ENCODE results near the gene TRIM59.
"Not testable (repeated sequence)": the region's sequence is repeated elsewhere in the genome, so short reads cannot be mapped to it uniquely, and the experiment has no call there.

TRIM59 gene

DNA sequence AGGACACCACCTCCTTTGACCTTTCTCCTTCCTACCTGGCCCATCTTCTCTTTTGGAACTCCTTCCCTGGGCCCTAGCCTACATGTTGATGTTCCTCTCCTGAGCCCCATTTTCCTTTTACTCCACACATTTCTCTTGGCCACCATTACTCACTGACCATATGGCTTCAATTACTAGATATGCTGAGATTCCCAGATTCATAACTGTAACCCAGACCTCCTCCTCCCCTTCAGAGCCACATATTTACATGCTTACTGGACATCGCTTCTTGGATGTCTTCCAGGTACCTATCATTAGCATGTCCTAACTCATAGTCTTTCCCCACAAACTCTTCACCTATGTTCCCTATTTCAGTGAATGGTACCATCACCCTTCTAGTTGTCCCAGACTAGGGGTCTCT is 24.4 kb upstream of the TRIM59 start:
- Histone ChIP-seq H3K4me3 (ENCODE audit: low read length) (no peak overlapping the region), H3K36me3 (ENCODE audit: insufficient read depth, low read length) (no peaks in the 10 kb centered on the region), H3K9me3 (ENCODE audit: low read length) (peaks cover 7% of the 10 kb centered on the region), H2AFZ (ENCODE audit: low read depth, low read length) (no peak overlapping the region), H3K27me3 (ENCODE audit: insufficient read depth, low read length) (no peaks in the 10 kb centered on the region), H3K4me1 (ENCODE audit: insufficient read depth, low read length) (no peaks in the 10 kb centered on the region)

DNA sequence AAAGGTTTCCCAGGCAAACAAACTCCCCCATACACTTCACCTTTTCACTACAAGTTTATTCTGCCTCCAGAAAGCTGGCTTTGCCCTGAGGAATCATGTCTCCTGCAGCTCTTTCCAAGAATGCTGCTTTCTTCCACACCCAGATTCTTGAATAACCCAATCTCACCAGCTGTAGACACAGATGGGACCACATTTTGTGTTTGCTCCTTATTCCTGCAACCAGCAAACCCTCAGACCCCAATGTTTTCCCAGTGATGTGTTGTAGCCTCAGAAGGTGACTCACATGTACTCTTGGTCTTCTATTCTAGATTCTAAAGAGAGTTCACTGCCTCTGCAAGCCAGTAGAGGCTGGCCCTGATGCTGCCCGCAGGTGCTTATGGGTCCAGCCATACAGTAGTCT is 23.6 kb upstream of the TRIM59 start:
- no peaks in the 10 kb centered on the region for H3K27me3 ChIP-seq (ENCODE audit: insufficient read depth, low read length)
- no peaks in the 10 kb centered on the region for H3K4me1 ChIP-seq (ENCODE audit: insufficient read depth, low read length)
- H3K4me3 ChIP-seq (ENCODE audit: low read length) = no peak overlapping the region
- no peaks in the 10 kb centered on the region for H3K36me3 ChIP-seq (ENCODE audit: insufficient read depth, low read length)
- no peak overlapping the region for H2AFZ ChIP-seq (ENCODE audit: low read depth, low read length)
- peaks cover 7% of the 10 kb centered on the region for H3K9me3 ChIP-seq (ENCODE audit: low read length)

DNA sequence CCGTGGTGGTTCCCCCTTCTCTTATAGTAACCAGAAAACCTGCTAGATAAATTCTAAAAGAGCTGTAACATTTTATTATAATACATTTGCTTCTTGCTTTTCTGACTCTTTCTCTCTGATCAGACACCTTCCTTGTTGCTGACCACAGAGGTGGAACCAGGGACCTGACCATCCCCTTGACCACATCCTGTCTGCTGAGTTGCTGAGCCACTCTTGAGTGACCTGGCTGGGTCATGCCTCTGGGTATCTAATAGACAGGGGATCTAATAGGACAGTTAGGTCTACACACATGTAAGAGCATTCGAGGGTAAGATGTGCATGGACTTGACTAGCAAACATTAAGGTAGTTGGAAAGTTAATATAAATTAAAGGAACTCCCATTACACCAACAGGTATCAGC is 22.8 kb upstream of the TRIM59 start:
- Histone ChIP-seq H3K9me3 (ENCODE audit: low read length) (peaks cover 7% of the 10 kb centered on the region), H2AFZ (ENCODE audit: low read depth, low read length) (no peak overlapping the region), H3K4me1 (ENCODE audit: insufficient read depth, low read length) (no peaks in the 10 kb centered on the region), H3K36me3 (ENCODE audit: insufficient read depth, low read length) (no peaks in the 10 kb centered on the region), H3K27me3 (ENCODE audit: insufficient read depth, low read length) (no peaks in the 10 kb centered on the region), H3K4me3 (ENCODE audit: low read length) (no peak overlapping the region)

- Histone ChIP-seq H3K27me3 (ENCODE audit: insufficient read depth, low read length) (no peaks in the 10 kb centered on the region), H3K4me3 (ENCODE audit: low read length) (no peak overlapping the region), H3K4me1 (ENCODE audit: insufficient read depth, low read length) (no peaks in the 10 kb centered on the region), H3K9me3 (ENCODE audit: low read length) (peaks cover 7% of the 10 kb centered on the region), H3K36me3 (ENCODE audit: insufficient read depth, low read length) (no peaks in the 10 kb centered on the region), H2AFZ (ENCODE audit: low read depth, low read length) (no peak overlapping the region)
These were observed 22.3 kb upstream of the TRIM59 start for GRCh38 chr3:160471892-160472291.

DNA sequence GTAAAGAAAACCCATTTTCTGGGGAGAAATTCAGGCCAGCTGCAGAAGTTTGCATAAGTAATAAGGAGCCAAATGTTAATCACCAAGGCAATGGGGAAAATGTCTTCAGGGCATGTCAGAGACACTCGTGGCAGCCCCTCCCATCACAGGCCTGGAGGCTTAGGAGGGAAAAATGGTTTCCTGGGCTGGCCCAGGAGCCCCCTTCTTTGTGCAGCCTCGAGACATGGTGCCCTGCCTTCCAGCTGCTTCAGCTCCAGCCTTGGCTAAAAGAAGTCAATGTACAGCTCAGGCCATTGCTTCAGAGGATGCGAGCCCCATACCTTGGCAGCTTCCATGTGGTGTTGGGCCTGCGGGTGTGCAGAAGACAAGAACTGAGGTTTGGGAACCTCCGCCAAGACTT is 20.6 kb upstream of the TRIM59 start:
- H3K27me3 ChIP-seq (ENCODE audit: insufficient read depth, low read length) = no peaks in the 10 kb centered on the region
- H3K4me1 ChIP-seq (ENCODE audit: insufficient read depth, low read length) = no peaks in the 10 kb centered on the region
- H3K9me3 ChIP-seq (ENCODE audit: low read length) = peaks cover 7% of the 10 kb centered on the region
- H2AFZ ChIP-seq (ENCODE audit: low read depth, low read length) = no peak overlapping the region
- H3K4me3 ChIP-seq (ENCODE audit: low read length) = no peak overlapping the region
- no peaks in the 10 kb centered on the region for H3K36me3 ChIP-seq (ENCODE audit: insufficient read depth, low read length)

DNA sequence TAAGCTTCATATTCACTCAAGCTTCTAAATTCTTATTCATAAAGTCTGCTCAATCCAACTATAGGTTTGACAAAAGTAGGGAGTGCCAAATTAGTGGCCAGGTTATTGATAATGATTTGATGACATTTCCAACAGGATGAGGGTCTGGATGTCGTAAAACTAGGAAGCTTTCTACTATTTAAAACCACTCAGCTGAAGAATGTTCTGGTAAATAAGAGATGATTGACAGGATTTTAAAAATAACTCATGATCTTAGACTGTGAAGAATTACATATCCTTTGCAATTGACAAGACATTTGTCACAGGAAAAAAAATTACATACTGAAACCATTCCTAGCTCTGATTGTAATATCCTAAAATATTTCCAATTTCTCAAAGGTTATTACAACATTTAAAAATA is 15.4 kb upstream of the TRIM59 start:
- H3K36me3 ChIP-seq (ENCODE audit: insufficient read depth, low read length) = no peaks in the 10 kb centered on the region
- H3K4me3 ChIP-seq (ENCODE audit: low read length) = no peak overlapping the region
- peaks cover 4% of the 10 kb centered on the region for H3K27me3 ChIP-seq (ENCODE audit: insufficient read depth, low read length)
- no peak overlapping the region for H2AFZ ChIP-seq (ENCODE audit: low read depth, low read length)
- H3K9me3 ChIP-seq (ENCODE audit: low read length) = peaks cover 5% of the 10 kb centered on the region
- H3K4me1 ChIP-seq (ENCODE audit: insufficient read depth, low read length) = no peaks in the 10 kb centered on the region

GRCh38 chr3:160464321-160464720 is 14.7 kb upstream of the TRIM59 start:
- Histone ChIP-seq H2AFZ (ENCODE audit: low read depth, low read length) (no peak overlapping the region), H3K36me3 (ENCODE audit: insufficient read depth, low read length) (no peaks in the 10 kb centered on the region), H3K27me3 (ENCODE audit: insufficient read depth, low read length) (peaks cover 4% of the 10 kb centered on the region), H3K4me3 (ENCODE audit: low read length) (no peak overlapping the region), H3K9me3 (ENCODE audit: low read length) (peaks cover 9% of the 10 kb centered on the region), H3K4me1 (ENCODE audit: insufficient read depth, low read length) (no peaks in the 10 kb centered on the region)

DNA sequence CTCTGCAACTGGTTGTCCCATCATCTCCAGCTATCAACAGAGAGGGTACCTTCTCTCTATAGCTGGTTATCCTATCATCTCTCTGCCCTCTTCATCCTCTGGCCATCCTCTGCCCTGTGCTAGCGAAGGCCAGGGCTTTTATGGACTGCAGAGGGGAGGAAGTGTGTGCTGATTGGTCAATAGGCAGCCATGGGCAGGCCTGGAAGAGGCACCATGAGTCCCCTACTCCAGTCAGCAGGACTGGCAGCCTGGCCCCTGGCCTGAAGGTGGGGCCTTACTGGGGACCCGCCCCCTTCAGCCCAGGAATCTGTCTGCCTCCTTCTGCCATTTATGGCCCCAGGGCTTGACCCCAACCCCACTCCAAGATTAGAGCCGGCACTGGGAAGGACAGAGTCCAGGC is 10.4 kb upstream of the TRIM59 start:
- no peaks in the 10 kb centered on the region for H3K4me1 ChIP-seq (ENCODE audit: insufficient read depth, low read length)
- no peak overlapping the region for H2AFZ ChIP-seq (ENCODE audit: low read depth, low read length)
- H3K9me3 ChIP-seq (ENCODE audit: low read length) = peaks cover 10% of the 10 kb centered on the region
- peaks cover 4% of the 10 kb centered on the region for H3K27me3 ChIP-seq (ENCODE audit: insufficient read depth, low read length)
- no peak overlapping the region for H3K4me3 ChIP-seq (ENCODE audit: low read length)
- no peaks in the 10 kb centered on the region for H3K36me3 ChIP-seq (ENCODE audit: insufficient read depth, low read length)

DNA sequence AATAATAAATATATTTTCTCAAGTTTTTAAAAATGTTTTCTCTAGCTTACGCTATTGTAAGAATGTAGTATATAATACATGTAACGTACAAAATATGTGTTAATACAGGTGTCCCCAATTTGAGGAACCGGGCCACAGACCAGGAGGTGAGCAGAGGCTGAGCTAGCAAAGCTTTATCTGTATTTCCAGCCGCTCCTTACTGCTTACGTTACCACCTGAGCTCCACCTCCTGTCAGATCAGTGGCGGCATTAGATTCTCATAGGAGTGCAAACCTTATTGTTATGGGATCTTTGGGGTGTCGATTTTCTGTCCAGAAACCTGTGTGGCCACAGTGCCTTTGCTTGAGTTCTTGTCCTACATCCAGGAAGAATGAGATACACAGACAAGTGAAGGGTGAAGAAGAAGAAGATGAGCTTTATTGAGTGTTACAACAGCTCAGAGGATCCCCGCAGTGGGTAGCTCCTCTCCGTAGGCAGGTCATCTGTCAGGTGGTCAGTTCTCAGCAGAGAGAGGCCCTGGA is 9.9 kb upstream of the TRIM59 start:
- no peak overlapping the region for H2AFZ ChIP-seq (ENCODE audit: low read depth, low read length)
- H3K27me3 ChIP-seq (ENCODE audit: insufficient read depth, low read length) = peaks cover 4% of the 10 kb centered on the region

DNA sequence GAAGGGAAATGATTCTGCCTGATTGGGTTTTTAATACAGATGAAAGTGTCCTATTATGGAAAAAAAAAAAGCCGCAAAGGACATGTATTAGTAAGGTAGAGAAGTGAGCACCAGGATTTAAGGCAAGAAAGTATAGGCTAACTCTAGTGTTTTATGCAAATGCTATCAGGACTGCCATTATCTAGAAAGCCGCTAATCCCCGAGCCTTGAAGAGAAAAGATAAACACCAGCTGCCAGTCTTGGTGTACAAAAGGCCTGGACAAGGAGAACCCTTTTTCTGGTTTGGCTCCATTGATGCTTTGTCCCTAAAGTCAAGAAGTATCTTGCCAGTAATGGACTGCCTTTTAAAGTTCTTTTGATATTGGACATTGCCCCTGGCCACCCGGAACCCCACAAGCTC is 8.6 kb upstream of the TRIM59 start:
- no peak overlapping the region for H3K4me3 ChIP-seq (ENCODE audit: low read length)
- H2AFZ ChIP-seq (ENCODE audit: low read depth, low read length) = no peak overlapping the region
- no peaks in the 10 kb centered on the region for H3K36me3 ChIP-seq (ENCODE audit: insufficient read depth, low read length)
- H3K4me1 ChIP-seq (ENCODE audit: insufficient read depth, low read length) = no peaks in the 10 kb centered on the region
- H3K27me3 ChIP-seq (ENCODE audit: insufficient read depth, low read length) = peaks cover 3% of the 10 kb centered on the region
- peaks cover 10% of the 10 kb centered on the region for H3K9me3 ChIP-seq (ENCODE audit: low read length)

More for the DNA sequence above, 9.9 kb upstream of the TRIM59 start:
- H3K36me3 ChIP-seq (ENCODE audit: insufficient read depth, low read length) = no peaks in the 10 kb centered on the region
- H3K4me1 ChIP-seq (ENCODE audit: insufficient read depth, low read length) = no peaks in the 10 kb centered on the region
- no peak overlapping the region for H3K4me3 ChIP-seq (ENCODE audit: low read length)
- peaks cover 10% of the 10 kb centered on the region for H3K9me3 ChIP-seq (ENCODE audit: low read length)

DNA sequence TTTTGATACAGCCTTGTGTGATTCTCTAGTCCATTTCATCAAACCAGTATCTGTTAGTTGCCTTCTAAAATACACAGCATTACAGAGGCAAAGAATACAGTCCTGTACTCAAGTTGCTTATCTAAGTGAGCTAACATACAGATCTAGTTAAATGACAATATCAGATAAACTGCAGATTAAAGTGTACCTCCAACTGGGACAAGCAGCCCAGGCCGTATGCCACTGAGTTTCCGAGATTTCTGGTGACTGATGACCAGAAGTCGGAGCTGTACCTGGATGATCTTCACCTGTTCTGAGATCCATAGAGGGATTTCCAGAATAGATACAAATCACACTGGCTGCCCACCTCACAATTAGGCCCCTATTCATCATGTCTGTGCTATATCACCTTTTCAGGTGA is 6.3 kb upstream of the TRIM59 start:
- H3K9me3 ChIP-seq (ENCODE audit: low read length) = peaks cover 13% of the 10 kb centered on the region
- no peak overlapping the region for H2AFZ ChIP-seq (ENCODE audit: low read depth, low read length)
- no peaks in the 10 kb centered on the region for H3K4me1 ChIP-seq (ENCODE audit: insufficient read depth, low read length)
- no peaks in the 10 kb centered on the region for H3K36me3 ChIP-seq (ENCODE audit: insufficient read depth, low read length)
- no peaks in the 10 kb centered on the region for H3K27me3 ChIP-seq (ENCODE audit: insufficient read depth, low read length)
- no peak overlapping the region for H3K4me3 ChIP-seq (ENCODE audit: low read length)

- Histone ChIP-seq H3K27me3 (ENCODE audit: insufficient read depth, low read length) (no peaks in the 10 kb centered on the region), H3K4me1 (ENCODE audit: insufficient read depth, low read length) (no peaks in the 10 kb centered on the region), H3K4me3 (ENCODE audit: low read length) (no peak overlapping the region), H2AFZ (ENCODE audit: low read depth, low read length) (no peak overlapping the region), H3K9me3 (ENCODE audit: low read length) (peaks cover 8% of the 10 kb centered on the region), H3K36me3 (ENCODE audit: insufficient read depth, low read length) (no peaks in the 10 kb centered on the region)
These were observed 5.4 kb upstream of the TRIM59 start for GRCh38 chr3:160454995-160455394.

GRCh38 chr3:160452251-160452650 is 2.7 kb upstream of the TRIM59 start:
- H2AFZ ChIP-seq (ENCODE audit: low read depth, low read length); H3K4me1 ChIP-seq (ENCODE audit: insufficient read depth, low read length); H3K9me3 ChIP-seq (ENCODE audit: low read length); H3K4me3 ChIP-seq (ENCODE audit: low read length); H3K27me3 ChIP-seq (ENCODE audit: insufficient read depth, low read length); H3K36me3 ChIP-seq (ENCODE audit: insufficient read depth, low read length): not testable (repeated sequence)

- Histone ChIP-seq H3K27me3 (ENCODE audit: insufficient read depth, low read length) (peaks cover 4% of the 10 kb centered on the region), H3K9me3 (ENCODE audit: low read length) (peaks cover 2% of the 10 kb centered on the region), H3K4me3 (ENCODE audit: low read length) (no peak overlapping the region), H3K4me1 (ENCODE audit: insufficient read depth, low read length) (no peaks in the 10 kb centered on the region), H3K36me3 (ENCODE audit: insufficient read depth, low read length) (no peaks in the 10 kb centered on the region), H2AFZ (ENCODE audit: low read depth, low read length) (no peak overlapping the region)
These were observed 2.0 kb upstream of the TRIM59 start for GRCh38 chr3:160451602-160452001.

Data from neuron (in vitro differentiated cells).